GM19467 (cell line): Measurements from ENCODE around the gene NIFK.
"Not testable (repeated sequence)": the region's sequence is repeated elsewhere in the genome, so short reads cannot be mapped to it uniquely, and the experiment has no call there.

Source experiments
- ATAC-seq: cut with Tn5 transposase; IDR thresholded peaks from one replicate; pipeline ENCODE4 v1.9.1; 2021; ENCODE audit warnings: mild to moderate bottlenecking, moderate library complexity; ENCODE audit not compliant: unreplicated experiment

Gene NIFK

DNA sequence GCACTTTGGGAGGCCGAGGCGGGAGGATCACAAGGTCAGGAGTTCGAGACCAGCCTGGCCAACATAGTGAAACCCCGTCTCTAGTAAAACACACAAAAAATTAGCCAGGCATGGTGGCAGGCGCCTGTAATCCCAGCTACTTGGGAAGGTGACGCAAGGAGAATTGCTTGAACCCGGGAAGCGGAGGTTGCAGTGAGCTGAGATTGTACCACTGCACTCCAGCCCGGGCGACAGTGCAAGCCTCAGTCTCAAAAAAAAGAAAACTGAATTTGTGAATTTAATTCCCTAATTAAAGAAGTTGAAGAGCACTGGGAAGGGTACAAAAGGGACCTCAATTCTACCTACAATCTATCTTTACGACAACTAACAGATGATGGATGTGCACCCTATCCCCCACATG is 2.1 kb downstream of the NIFK start:
- not testable (repeated sequence) for ATAC-seq

GRCh38 chr2:121731366-121731765 is 5.3 kb downstream of the NIFK start:
- no peak for ATAC-seq

DNA sequence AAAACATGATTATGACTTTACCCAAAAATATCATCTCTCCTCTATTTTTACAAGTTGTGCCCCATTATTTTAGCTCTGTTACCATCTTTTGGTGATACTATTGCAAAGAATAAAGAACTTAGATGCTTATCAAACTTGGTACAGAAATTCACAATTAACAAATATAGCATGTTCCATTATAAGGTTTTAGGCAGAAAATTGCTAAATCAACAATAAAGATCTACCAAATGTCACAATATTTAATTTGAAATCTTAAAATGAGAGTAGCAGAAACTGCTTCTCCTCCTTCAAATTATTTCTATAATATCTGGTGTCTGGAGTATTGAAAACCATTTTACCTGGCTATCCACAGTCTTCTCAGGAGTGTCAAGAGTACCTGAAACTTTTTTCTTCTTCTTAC is 8.7 kb downstream of the NIFK start:
- ATAC-seq = no peak

DNA sequence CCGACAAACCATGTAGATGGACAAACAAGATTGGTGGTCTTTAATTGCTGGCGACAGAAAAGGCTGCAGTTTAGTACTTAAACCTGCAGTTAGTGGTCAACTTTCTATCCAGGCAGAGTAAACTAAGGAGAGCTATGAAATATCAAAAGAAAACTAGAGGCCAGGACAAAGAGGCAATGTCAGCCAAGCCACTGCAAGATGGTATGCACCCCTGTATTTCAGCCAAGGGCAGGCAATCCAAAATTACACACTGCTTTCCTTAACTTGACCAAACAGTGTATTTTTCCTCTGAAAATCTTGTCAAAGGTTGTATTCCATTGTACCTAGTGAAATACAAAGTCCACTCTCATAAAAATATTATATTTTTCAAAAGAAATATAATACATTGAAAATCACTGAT is 9.3 kb downstream of the NIFK start:
- ATAC-seq = no peak

- ATAC-seq = no peak
Measured at GRCh38 chr2:121723316-121723715, 13.4 kb downstream of the NIFK start.

DNA sequence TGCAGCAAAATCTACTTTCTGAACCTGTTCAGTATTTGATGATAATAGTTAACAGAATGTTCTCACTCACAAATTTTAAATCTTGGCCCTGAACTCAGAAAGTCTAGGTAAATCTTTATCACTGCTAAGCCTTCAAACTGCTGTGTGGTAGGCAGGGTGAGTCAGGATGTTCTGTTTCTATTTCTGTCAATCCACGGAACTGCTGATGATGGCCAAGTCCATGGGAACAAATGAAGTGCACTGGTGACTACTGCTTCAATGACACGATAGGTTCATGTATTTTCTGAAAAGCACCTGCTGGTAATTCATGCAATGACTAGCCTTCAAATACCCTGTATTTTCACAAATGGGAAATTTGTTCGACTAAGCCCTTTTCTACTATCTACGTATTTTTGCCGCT is 14.2 kb downstream of the NIFK start:
- ATAC-seq = no peak

DNA sequence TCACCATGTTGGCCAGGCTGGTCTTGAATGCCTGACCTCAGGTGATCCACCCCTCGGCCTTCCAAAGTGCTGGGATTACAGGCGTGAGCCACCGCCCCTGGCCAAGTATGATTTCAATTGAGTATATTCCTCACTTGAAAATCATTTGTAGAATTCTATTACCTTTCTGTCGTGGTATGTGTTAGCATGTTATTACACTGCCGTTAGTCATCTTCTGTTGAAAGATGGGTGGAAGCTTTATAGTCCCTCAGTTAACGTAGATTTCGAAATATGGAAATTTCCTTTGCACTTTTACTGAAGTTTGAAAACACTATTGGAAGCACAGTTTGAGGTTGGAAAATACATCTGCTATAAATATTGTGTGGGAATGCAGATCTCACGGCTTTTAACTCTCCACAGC is 14.7 kb downstream of the NIFK start:
- no peak for ATAC-seq

DNA sequence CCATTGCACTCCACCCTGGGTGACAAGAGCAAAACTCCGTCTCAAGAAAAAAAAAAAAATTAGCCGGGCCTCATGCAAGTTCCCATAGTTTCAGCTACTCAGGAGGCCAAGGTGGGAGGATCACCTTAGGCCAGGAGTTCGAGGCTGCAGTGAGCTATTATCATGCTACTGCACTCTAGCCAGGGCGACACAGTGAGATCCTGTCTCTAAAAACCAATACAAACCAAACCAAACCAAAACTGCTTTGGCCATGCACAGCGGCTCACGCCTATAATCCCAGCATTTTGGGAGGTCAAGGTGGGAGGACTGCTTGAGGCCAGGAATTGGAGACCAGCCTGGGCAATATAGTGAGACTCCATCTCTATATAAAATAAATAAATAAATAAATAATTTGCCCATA is 19.1 kb downstream of the NIFK start:
- ATAC-seq = no peak

GRCh38 chr2:121716126-121716525 is 20.5 kb downstream of the NIFK start:
- no peak for ATAC-seq

- not testable (repeated sequence) for ATAC-seq
Measured at GRCh38 chr2:121711481-121711880, 25.2 kb downstream of the NIFK start.

- ATAC-seq = no peak
Measured at GRCh38 chr2:121710470-121711170, 26.1 kb downstream of the NIFK start.

DNA sequence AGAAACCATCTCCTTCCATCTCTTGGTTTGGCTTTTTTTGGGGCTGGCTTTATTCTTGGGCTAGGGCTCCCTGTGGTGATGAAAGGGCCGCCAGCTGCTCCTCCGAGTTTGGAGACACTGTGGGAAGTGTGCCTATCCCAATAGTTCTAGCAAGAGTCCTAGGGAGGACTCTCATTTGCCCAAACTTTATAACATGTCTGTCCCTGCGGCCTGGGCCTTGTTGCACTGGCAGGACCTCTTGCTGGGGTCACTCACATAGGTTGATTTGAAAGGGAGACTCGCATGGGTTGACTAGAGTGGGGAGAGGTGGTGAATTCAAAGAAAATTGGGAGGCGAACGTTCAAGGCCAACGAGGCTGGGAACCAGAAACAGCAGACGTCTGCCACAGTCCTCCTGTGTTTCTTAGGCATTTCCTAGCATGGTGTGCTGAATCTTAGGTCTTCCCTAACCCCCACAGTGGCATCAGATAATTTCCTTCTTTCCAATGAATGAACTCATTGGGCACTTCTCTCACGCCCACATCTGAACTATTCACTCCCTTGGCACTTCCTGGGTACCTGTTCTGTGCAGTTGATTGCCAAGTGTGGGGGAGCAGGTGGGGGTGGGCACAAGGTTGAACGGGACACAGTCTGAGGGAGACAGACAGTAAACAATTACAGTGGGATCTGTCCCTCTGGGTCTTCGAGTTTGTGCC is 26.8 kb downstream of the NIFK start:
- ATAC-seq = no peak

DNA sequence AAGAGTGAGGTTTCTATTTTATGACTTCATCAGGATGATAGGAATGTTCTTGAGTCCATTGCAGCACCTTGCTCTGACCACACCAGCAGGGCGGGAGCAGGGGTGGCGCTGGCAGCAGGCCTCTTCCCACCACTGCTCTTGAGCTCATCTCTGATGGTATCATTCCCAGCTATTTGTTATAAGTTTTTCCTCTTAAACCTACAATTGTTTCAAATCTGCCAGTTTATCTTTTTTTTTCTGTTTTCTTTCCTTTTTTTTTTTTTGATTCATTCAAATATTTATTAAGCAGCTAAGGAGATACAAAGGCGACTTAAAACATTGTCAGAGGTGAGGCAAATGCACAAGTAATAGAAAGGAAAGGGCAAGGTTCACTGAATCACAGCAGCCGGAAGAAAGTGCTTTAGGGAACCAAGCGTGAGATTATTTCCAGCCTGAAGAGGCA is 28.7 kb downstream of the NIFK start:
- ATAC-seq = no peak

GRCh38 chr2:121707344-121707919 is 29.2 kb downstream of the NIFK start:
- ATAC-seq = no peak

DNA sequence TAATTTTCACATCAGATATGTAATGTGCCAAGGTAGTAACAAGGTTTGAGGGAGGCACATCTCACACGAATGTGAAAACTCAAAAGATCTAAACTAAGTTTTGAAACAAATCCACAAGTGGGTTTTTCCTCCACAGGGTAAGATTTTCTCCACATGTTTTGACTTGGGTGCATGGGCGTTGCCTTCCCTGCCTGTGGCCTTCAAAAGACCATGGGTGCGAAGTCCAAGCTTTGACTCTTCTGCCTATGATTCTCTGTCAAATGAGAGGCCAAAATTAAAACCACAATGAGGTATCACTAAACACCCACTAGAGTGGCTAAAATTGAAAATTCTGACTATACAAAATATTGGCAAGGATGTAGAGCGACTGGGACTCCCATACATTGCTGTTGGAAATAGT is 30.7 kb downstream of the NIFK start:
- no peak for ATAC-seq

- ATAC-seq = no peak
Measured at GRCh38 chr2:121705390-121705789, 31.3 kb downstream of the NIFK start.

- not testable (repeated sequence) for ATAC-seq
Measured at GRCh38 chr2:121701761-121702160, 34.9 kb downstream of the NIFK start.

DNA sequence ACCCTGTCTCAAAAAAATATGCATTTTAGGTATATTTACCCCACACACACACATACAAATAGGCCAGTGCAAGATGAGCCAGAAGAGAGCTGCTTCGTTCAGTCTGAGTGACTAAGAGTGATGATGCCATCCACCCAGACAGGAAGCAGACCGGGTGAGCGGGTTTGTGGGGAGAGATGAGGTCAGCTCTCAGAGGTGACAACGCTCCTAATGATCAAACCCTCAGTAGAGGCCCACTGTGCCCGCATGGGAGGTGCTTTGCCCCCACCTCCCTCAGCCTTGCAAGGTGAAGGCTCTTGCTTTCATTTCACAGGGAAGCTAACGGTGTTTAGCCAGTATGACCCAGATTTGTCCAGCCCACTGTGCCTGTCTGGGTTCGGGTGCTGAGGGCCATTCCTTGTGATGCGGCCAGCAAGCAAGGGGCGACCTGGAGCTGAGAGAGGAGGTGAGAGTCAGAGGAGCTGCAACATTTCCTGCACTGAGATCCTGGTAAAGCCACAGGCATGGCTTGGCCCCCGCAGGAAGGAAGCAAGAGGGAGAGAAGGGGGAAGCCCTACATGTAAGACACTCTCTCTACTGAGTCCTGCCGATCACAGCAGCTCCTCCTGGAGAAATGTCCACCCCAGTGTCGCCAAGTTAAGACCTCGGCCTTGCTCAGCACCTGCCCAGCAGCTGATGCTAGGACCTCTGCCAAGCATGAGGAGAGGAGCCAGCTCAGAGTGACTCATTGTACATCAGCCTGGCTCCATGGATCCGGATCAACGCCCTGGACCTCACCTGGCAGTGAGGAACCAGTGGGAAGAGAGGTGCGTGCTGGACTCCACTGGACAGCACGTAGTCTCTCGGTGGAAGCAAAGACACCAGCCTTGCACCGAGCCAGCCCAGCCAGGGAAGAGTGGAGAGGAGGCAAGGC is 37.0 kb downstream of the NIFK start:
- ATAC-seq = peak; percentile 98

DNA sequence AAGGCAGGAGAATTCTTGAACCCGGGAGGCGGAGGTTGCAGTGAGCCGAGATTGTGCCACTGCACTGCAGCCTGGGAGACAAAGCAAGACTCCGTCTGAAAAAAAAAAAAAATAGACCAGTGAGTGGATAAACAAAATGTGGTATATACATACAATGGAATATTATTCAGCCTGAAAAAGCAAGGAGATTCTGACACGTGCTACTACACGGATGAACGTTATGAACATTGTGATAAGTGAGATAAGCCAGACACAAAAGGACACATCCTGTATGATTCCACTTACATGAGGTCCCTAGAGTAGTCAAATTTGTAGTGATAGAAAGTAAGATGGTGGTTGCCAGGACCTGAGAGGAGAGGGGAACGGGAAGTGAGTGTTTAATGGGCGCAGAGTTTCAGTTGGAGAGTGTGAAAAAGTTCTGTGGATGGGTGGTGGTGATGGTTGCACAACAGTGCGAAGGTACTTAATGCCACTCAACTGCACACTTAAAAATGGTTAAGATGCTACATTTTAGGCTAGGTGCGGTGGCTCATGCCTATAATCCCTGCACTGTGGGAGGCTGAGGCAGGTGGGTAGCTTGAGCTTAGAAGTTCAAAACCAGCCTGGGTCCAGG is 38.3 kb downstream of the NIFK start:
- no peak for ATAC-seq

DNA sequence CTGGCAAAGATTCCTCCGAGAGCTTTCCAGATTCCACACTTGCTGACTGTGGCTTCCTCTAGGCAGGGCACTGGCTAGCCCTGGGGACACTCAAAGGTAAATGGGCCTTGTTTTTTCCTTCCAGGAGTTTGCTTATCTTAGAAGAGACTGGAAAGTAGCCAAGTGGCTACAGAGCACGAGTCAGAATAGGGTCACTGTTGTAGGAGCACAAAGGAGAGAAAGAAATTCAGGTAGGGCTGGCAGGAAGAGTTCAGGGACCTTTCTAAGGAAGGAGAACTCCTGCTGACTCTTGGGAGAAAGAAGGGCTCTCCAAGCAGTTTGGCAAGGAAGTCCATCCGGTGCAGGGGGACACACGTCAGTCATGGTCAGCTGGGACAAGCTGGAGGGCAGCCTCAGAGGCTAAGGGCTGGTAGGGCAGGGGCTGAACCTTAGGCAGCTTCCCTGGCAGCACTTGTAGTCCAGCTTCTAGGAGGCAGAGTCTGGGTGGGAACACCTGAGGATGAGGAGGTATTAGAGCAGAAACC is 39.5 kb downstream of the NIFK start:
- ATAC-seq = no peak
